Small intestine (tissue), 7 donors: ENCODE data around the gene POLR3E. TPM values are rescaled to one million over a fixed set of nuclear protein-coding genes. Genes with fewer than 3 reads are reported as not detected.

ENCODE experiments used
- DNase-seq, 2 donors: peaks; one replicate each; pipeline versions ENCODE4 v3.0.0 to v3.0.0-alpha.2; 2013
- FAIRE-seq: peaks from 2 replicates; lab custom pipeline; 2012; peaks lifted over from hg19 to GRCh38; lab: Jason Lieb, UNC
- H3K27ac ChIP-seq, 3 donors: one replicate each; pipeline ENCODE4 v1.5.1; 2013; ENCODE audit warnings: low read length in 2 of 3, mild to moderate bottlenecking in 2 of 3, control low read depth in 1 of 3, inconsistent platforms in 1 of 3, low read depth in 1 of 3, moderate library complexity in 1 of 3
- H3K27me3 ChIP-seq, 3 donors: one replicate each; pipeline ENCODE4 v1.6.1; 2013; ENCODE audit warnings: low read length in 3 of 3, inconsistent platforms in 1 of 3; ENCODE audit not compliant: control insufficient read depth in 3 of 3, insufficient read depth in 3 of 3
- H3K36me3 ChIP-seq, 3 donors: one replicate each; pipeline ENCODE4 v1.6.1; 2013; ENCODE audit warnings: low read length in 3 of 3, inconsistent platforms in 1 of 3, low read depth in 1 of 3, mild to moderate bottlenecking in 1 of 3, moderate library complexity in 1 of 3; ENCODE audit not compliant: control insufficient read depth in 3 of 3, insufficient read depth in 2 of 3
- H3K4me1 ChIP-seq, 3 donors: one replicate each; pipeline ENCODE4 v1.6.1; 2013; ENCODE audit warnings: low read length in 2 of 3, inconsistent platforms in 1 of 3, low read depth in 1 of 3, mild to moderate bottlenecking in 1 of 3, moderate library complexity in 1 of 3; ENCODE audit not compliant: control insufficient read depth in 3 of 3, insufficient read depth in 2 of 3
- H3K4me3 ChIP-seq, 3 donors: one replicate each; pipeline ENCODE4 v1.5.1; 2013; ENCODE audit warnings: low read length in 3 of 3, control low read depth in 1 of 3, inconsistent platforms in 1 of 3, low read depth in 1 of 3, mild to moderate bottlenecking in 1 of 3, moderate library complexity in 1 of 3
- H3K9me3 ChIP-seq, 2 donors: one replicate each; pipeline ENCODE4 v1.6.1; 2013; ENCODE audit warnings: low read depth in 1 of 2, low read length in 1 of 2; ENCODE audit not compliant: control insufficient read depth in 2 of 2, insufficient read depth in 1 of 2
- WGBS, 3 donors: extraction: QIAGEN DNeasy Blood & Tissue Kit; methylation state at CpG; one replicate each; pipeline ENCODE4 v1.1.7; 2013; 5-methylcytosine and 5-hydroxymethylcytosine counted together
- polyA plus RNA-seq, 4 donors: library from polyadenylated mRNA; stranded (reverse) in 3 of 4; unstranded in 1 of 4; fragments of 200-250 nt in 3 of 4; fragments of 120-200 nt in 1 of 4; gene quantifications; one replicate each; pipeline versions ENCODE4 v1.2.1 to v1.2.3, GENCODE V29; 2013
- donor health status: healthy with polysubstance abuse.
- donor health status: control.
- donor health status: control.
- donor health status: Bipolar disorder and iron deficiency.
- donor health status: healthy.

The POLR3E gene
- polyA plus RNA-seq, 4 donors, result 14.3 to 53.9 (median 21.3) TPM

DNA sequence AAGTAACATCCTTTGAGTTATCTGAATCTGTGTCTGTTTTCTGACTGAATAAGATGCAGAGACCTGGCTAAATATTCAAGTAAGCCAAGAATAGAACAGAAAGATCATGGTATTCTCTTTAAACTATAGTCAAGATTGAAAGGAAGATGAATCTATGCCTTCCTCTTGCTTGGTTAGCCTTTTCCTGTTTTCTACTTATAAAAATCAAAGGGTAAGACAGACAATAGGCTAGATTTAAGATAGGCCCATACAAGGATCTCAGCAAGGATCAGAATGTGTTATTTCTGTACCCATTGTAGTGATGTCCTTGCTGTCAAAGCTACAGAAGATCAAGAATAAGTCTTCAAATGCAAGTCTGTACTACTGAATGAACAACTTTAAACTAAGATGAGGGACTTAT is 84.2 kb downstream of the POLR3E start:
- Histone ChIP-seq H3K36me3 (peaks cover 0 to 8% (median 2%) of the 10 kb centered on the region in 3 donors), H3K27me3 (no peaks in the 10 kb centered on the region), H3K9me3 (no peaks in the 10 kb centered on the region), H3K27ac (no peak overlapping the region), H3K4me3 (no peak overlapping the region), H3K4me1 (no peaks in the 10 kb centered on the region)
- DNase-seq (no peak), FAIRE-seq (no peak)

DNA sequence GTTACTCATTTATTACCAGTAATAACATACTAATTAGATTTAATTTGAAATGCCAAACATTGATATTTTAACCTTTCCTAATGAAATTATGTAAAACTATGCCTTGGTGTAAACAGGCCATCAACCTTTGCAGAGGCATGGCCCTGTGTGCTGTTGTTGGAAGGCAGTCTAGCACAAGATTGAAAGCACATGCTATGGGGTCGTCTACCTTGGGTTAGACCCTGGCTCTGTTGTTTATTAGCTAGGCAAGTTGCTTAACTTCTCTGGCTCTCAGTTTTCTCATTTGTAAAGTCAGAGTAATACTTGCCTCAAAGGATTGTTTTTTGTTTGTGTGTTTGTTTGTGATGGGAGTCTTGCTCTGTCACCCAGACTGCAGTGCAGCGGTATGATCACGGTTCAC is 86.6 kb downstream of the POLR3E start:
- Histone ChIP-seq H3K4me3 (no peak overlapping the region), H3K9me3 (no peaks in the 10 kb centered on the region), H3K27ac (no peak overlapping the region), H3K36me3 (peaks cover 0 to 8% (median 2%) of the 10 kb centered on the region in 3 donors), H3K27me3 (no peaks in the 10 kb centered on the region), H3K4me1 (no peaks in the 10 kb centered on the region)
- DNase-seq (no peak), FAIRE-seq (no peak)
- WGBS, 3 donors, result 94 to 96% (median 95%) methylated on average over 3 of the region's 3 CpGs

Other genes with a start within 250 kb of the POLR3E start
- gene VWA3A, start 204.9 kb upstream of the POLR3E start, polyA plus RNA-seq, result under 1 TPM in 2 of 4 donors, not detected in 2; 0.01 to 0.13 TPM
- gene SDR42E2, start 134.9 kb upstream of the POLR3E start, polyA plus RNA-seq, result under 1 TPM in 2 of 4 donors, not detected in 2; 0.01 to 0.03 TPM
- 10 to 100 TPM in 1 of 4 donors, 1 to 10 TPM in 3; 2.4 to 23.5 (median 5.8) TPM for gene EEF2K, start 91.1 kb upstream of the POLR3E start, polyA plus RNA-seq
- gene CDR2, start 77.2 kb downstream of the POLR3E start, polyA plus RNA-seq, result 10 to 100 TPM; 14.2 to 50.3 (median 45.4) TPM
- gene NPIPB5, start 213.5 kb downstream of the POLR3E start, polyA plus RNA-seq, result 100 to 1,000 TPM in 1 of 4 donors, 10 to 100 TPM in 3; 41.1 to 195 (median 60.9) TPM